GM13977 (cell line): ENCODE data around the gene PHF12.

Experiments
- DNase-seq: peaks from one replicate; pipeline ENCODE4 v3.0.0; 2012; ENCODE audit warnings: low spot score
- CTCF ChIP-seq: IDR thresholded peaks from 2 replicates; pipeline ENCODE4 v1.5.1; 2012; ENCODE audit warnings: mild to moderate bottlenecking, control low read depth; ENCODE audit not compliant: insufficient read depth; ENCODE audit errors: extremely low read depth, missing control alignments
- in situ Hi-C: fragments of 300-500 bp; cut with MboI; formaldehyde crosslinking; loops from one replicate; pipeline ENCODE4 v1.12.0; 2022; ENCODE audit warnings: low sequenced_read_pairs, low pct_unique_long_range_greater_than_20kb, mixed read lengths, inconsistent platforms; ENCODE audit not compliant: unreplicated experiment

PHF12 gene

DNA sequence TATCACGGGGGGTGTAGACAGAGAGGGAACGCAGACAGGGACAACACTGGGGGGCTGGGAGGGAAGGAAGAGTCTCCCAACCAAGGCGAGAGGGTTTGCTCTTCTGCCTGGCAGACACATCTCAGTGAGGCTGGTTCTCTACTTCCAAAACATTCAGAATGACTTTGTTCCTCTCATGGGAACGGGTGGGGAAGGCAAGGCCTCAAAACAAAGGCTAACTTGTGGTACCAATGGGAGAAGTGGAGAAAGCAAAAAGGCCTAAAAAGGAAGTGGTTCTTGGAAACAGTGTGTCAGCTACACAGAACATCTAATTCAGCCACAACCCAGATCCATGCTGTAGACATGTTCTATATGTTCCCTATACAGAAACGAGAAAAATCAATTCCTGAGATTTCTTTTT lies 61.3 kb downstream of the PHF12 start:
- DNase-seq = no peak
- in situ Hi-C loops = no loop called here
- no peak for TF ChIP-seq CTCF

GRCh38 chr17:28888832-28889231 lies 62.5 kb downstream of the PHF12 start:
- no peak for TF ChIP-seq CTCF
- DNase-seq = no peak
- in situ Hi-C loops = no loop called here

GRCh38 chr17:28887871-28888471 lies 63.3 kb downstream of the PHF12 start:
- in situ Hi-C loops = no loop called here
- DNase-seq = no peak
- TF ChIP-seq CTCF = no peak

- no peak for DNase-seq
- in situ Hi-C loops = no loop called here
- TF ChIP-seq CTCF = no peak
Measured at GRCh38 chr17:28885951-28886350, 65.4 kb downstream of the PHF12 start.

DNA sequence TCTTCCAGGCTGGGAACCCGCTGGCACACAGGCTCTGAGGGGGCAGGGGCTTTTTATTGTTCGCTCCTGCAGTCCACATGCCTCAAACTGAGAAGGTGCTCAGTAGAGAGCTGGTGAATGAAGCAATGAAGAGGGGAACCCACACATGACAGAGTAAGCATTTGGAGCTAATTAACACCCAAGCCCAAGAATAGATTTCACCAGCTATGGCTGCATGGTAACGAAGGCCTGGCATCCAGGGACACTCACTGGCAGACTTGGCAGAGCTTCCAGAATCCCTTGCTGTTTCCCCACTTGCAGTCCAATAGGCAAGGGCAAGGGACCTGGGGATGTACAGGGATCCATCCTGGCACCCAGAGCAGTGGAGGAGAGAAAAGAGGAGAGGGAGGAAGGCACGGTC lies 66.0 kb downstream of the PHF12 start:
- no peak for DNase-seq
- TF ChIP-seq CTCF = no peak
- in situ Hi-C loops = no loop called here

DNA sequence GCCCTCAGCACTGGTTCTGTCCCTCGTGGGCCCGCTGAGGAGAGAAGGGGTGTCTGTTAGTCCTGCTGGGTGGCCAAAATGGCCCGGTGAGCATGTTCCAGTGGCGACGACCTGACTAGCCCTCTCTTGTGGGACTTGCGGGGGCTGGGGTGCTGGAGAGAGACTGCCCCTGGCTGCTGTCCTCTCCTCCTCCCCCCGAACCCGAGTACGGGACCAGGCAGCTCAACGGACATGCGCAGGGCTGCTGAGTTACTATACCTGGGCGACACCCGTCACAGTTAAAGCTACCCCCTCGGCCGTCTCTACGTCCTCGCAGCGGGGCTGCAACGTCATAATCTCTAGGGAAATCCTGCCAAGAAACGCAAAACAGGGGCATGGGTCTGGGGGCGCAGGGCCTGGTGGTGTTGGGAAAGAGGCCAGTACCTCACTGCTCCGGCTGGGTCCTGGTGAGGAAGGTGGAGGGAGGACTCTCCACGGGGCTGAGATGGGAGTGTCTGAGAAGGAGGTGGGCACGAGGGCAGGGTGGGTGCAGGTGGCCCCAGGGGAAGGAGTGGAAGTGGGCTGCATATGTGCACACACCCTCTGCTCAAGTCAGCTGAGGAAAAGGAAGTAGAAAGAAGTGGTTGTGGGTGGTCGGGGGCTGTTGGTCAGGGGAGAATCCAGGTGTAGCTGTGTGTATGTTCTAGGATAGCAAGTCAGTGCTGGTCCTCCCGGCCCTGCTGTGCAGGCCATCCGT lies 67.2 kb downstream of the PHF12 start:
- in situ Hi-C loops = no loop called here
- TF ChIP-seq CTCF = no peak

More for the DNA sequence above, 67.2 kb downstream of the PHF12 start:
- no peak for DNase-seq
